SK-N-SH treated with all-trans-retinoic acid at 6 μM for 48 hours (cell line): Measurements from ENCODE around the gene POLR2A.

Experiments used
- ATAC-seq: fragments of 200-7000 bp; cut with Tn5 transposase; 3 replicates; pipeline ENCODE4 v1.9.1; 2020; ENCODE audit warnings: mild to moderate bottlenecking, moderate library complexity
- ARNTL ChIP-seq: fragments of 450-650 bp; formaldehyde crosslinking; IDR thresholded peaks from 2 replicates; pipeline ENCODE4 v1.5.0; 2020; ENCODE audit warnings: low read depth, mild to moderate bottlenecking, moderate library complexity, borderline replicate concordance
- BACH2 ChIP-seq: fragments of 250-450 bp; sonication (Bioruptor Pico); IDR thresholded peaks from 2 replicates; pipeline ENCODE4 v1.9.0; 2021; ENCODE audit warnings: mild to moderate bottlenecking, borderline replicate concordance
- CSDC2 ChIP-seq: fragments of 250-450 bp; sonication (Bioruptor Pico); IDR thresholded peaks from 2 replicates; pipeline ENCODE4 v1.5.0; 2020; ENCODE audit warnings: mild to moderate bottlenecking, moderate library complexity
- ESRRG ChIP-seq: fragments of 250-450 bp; sonication (Bioruptor Pico); IDR thresholded peaks from 2 replicates; pipeline ENCODE4 v1.6.1; 2021; ENCODE audit warnings: mild to moderate bottlenecking
- PPARA ChIP-seq: fragments of 250-450 bp; sonication (Bioruptor Pico); IDR thresholded peaks from 2 replicates; pipeline ENCODE4 v1.5.0; 2020; ENCODE audit warnings: mild to moderate bottlenecking, borderline replicate concordance
- RARB ChIP-seq: fragments of 250-450 bp; sonication (Bioruptor Pico); IDR thresholded peaks from 2 replicates; pipeline ENCODE4 v1.8.0; 2021; ENCODE audit warnings: mild to moderate bottlenecking, moderate library complexity
- SNAI2 ChIP-seq: fragments of 250-450 bp; sonication (Bioruptor Pico); IDR thresholded peaks from 2 replicates; pipeline ENCODE4 v1.5.0; 2020; ENCODE audit warnings: mild to moderate bottlenecking, moderate library complexity
- TCF4 ChIP-seq: fragments of 250-450 bp; sonication (Bioruptor Pico); IDR thresholded peaks from 2 replicates; pipeline ENCODE4 v1.8.0; 2021; ENCODE audit warnings: mild to moderate bottlenecking, moderate library complexity, borderline replicate concordance
- ZFP3 ChIP-seq: fragments of 250-450 bp; sonication (Bioruptor Pico); IDR thresholded peaks from 2 replicates; pipeline ENCODE4 v1.5.0; 2020; ENCODE audit warnings: mild to moderate bottlenecking, moderate library complexity
- ZFP30 ChIP-seq: fragments of 450-650 bp; formaldehyde crosslinking; IDR thresholded peaks from 2 replicates; pipeline ENCODE4 v1.5.0; 2022; ENCODE audit warnings: mild to moderate bottlenecking, moderate library complexity
- ZNF70 ChIP-seq: fragments of 450-650 bp; formaldehyde crosslinking; IDR thresholded peaks from 2 replicates; pipeline ENCODE4 v1.5.0; 2020; ENCODE audit warnings: mild to moderate bottlenecking, moderate library complexity
- ZNF8 ChIP-seq: fragments of 450-650 bp; formaldehyde crosslinking; IDR thresholded peaks from 2 replicates; pipeline ENCODE4 v1.5.0; 2020; ENCODE audit warnings: mild to moderate bottlenecking, moderate library complexity
- TF ChIP-seq, protein P1 (sequence below): fragments of 250-450 bp; sonication (Bioruptor Pico); IDR thresholded peaks from 2 replicates; pipeline ENCODE4 v1.8.0; 2021; ENCODE audit warnings: low read depth, mild to moderate bottlenecking, moderate library complexity, borderline replicate concordance
- TF ChIP-seq, protein P2 (sequence below): fragments of 250-450 bp; sonication (Bioruptor Pico); IDR thresholded peaks from 2 replicates; pipeline ENCODE4 v1.5.0; 2020; ENCODE audit warnings: mild to moderate bottlenecking, moderate library complexity
- TF ChIP-seq, protein P3 (sequence below): fragments of 250-450 bp; sonication (Bioruptor Pico); IDR thresholded peaks from 2 replicates; pipeline ENCODE4 v1.5.1; 2020; ENCODE audit warnings: low read depth, mild to moderate bottlenecking, moderate library complexity
- TF ChIP-seq, protein P4 (sequence below): fragments of 250-450 bp; sonication (Bioruptor Pico); IDR thresholded peaks from 2 replicates; pipeline ENCODE4 v1.5.1; 2021; ENCODE audit warnings: mild to moderate bottlenecking, moderate library complexity
- TF ChIP-seq, protein P5 (sequence below): fragments of 250-450 bp; sonication (Bioruptor Pico); IDR thresholded peaks from 2 replicates; pipeline ENCODE4 v1.8.0; 2020; ENCODE audit warnings: mild to moderate bottlenecking, moderate library complexity, borderline replicate concordance

POLR2A gene

DNA sequence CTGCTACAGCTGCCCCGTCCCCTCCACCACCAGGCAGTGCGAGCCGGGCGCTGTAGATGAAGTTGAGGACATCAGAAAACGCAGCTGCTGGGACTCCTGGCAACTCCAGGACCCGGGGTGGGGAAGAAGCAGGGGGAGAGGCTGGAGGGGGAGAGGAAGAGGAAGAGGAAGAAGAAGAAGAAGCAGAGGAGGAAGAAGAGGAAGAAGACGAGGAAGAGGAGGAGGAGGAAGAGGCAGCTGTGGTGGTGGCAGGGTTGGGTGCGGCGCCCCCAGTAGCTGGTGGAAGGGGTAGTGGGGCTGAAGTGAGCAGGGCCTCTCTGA is 17.9 kb upstream of the POLR2A start:
- ATAC-seq, result no peak

DNA sequence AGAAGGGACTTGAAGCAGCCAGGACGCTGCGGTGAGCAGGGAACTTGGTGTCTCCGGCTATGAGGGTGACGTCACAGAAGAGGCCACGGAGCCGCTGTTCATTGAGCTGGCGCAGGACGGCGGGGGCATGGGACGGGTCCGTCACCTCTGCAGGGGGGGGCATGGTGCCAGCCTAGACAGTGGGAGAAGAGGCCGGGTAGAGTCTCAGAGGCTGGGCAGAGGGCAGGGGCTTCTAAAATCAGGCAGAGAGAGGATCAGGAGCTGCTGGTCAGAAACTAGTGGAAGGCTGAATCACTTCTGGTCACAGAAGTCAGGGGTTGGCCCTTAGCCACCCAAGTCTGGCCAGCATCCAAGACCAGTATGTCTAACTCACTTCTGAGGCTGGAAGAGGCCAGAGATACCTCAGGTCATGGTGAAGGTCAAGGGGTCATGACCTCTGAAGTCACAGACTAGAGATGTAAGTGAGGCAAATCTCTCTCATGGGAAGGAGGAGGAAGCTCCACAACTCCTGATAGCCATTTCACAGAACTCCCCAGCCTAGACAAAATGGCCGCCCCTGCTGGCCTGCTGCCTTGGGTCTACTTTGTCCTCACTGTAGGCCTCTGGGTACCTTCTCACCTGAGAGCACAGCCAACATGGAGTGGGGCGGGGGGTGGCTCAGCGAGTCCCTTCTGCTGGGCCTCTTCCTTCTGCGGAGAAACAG is 17.4 kb upstream of the POLR2A start:
- ATAC-seq, result peak; percentile 21
- TF ChIP-seq ZNF70 (CRISPR knock-in tag) (no peak), ZFP3 (no peak), CSDC2 (CRISPR knock-in tag) (no peak), ZFP30 (no peak), BACH2 (CRISPR knock-in tag) (no peak), ZNF8 (CRISPR knock-in tag) (no peak)
- TF ChIP-seq, protein P1, sequence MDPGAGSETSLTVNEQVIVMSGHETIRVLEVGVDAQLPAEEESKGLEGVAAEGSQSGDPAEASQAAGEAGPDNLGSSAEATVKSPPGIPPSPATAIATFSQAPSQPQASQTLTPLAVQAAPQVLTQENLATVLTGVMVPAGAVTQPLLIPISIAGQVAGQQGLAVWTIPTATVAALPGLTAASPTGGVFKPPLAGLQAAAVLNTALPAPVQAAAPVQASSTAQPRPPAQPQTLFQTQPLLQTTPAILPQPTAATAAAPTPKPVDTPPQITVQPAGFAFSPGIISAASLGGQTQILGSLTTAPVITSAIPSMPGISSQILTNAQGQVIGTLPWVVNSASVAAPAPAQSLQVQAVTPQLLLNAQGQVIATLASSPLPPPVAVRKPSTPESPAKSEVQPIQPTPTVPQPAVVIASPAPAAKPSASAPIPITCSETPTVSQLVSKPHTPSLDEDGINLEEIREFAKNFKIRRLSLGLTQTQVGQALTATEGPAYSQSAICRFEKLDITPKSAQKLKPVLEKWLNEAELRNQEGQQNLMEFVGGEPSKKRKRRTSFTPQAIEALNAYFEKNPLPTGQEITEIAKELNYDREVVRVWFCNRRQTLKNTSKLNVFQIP (CRISPR knock-in tag), result no peak
- TF ChIP-seq, protein P2, sequence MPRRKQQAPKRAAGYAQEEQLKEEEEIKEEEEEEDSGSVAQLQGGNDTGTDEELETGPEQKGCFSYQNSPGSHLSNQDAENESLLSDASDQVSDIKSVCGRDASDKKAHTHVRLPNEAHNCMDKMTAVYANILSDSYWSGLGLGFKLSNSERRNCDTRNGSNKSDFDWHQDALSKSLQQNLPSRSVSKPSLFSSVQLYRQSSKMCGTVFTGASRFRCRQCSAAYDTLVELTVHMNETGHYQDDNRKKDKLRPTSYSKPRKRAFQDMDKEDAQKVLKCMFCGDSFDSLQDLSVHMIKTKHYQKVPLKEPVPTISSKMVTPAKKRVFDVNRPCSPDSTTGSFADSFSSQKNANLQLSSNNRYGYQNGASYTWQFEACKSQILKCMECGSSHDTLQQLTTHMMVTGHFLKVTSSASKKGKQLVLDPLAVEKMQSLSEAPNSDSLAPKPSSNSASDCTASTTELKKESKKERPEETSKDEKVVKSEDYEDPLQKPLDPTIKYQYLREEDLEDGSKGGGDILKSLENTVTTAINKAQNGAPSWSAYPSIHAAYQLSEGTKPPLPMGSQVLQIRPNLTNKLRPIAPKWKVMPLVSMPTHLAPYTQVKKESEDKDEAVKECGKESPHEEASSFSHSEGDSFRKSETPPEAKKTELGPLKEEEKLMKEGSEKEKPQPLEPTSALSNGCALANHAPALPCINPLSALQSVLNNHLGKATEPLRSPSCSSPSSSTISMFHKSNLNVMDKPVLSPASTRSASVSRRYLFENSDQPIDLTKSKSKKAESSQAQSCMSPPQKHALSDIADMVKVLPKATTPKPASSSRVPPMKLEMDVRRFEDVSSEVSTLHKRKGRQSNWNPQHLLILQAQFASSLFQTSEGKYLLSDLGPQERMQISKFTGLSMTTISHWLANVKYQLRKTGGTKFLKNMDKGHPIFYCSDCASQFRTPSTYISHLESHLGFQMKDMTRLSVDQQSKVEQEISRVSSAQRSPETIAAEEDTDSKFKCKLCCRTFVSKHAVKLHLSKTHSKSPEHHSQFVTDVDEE (CRISPR knock-in tag), result no peak
- TF ChIP-seq, protein P3, sequence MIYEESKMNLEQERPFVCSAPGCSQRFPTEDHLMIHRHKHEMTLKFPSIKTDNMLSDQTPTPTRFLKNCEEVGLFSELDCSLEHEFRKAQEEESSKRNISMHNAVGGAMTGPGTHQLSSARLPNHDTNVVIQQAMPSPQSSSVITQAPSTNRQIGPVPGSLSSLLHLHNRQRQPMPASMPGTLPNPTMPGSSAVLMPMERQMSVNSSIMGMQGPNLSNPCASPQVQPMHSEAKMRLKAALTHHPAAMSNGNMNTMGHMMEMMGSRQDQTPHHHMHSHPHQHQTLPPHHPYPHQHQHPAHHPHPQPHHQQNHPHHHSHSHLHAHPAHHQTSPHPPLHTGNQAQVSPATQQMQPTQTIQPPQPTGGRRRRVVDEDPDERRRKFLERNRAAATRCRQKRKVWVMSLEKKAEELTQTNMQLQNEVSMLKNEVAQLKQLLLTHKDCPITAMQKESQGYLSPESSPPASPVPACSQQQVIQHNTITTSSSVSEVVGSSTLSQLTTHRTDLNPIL (CRISPR knock-in tag), result no peak

More for the DNA sequence above, 17.9 kb upstream of the POLR2A start:
- TF ChIP-seq ARNTL (CRISPR knock-in tag) (no peak), RARB (CRISPR knock-in tag) (no peak), ESRRG (CRISPR knock-in tag) (no peak), ZNF70 (CRISPR knock-in tag) (no peak), ZFP30 (no peak), ZNF8 (CRISPR knock-in tag) (no peak), ZFP3 (no peak), PPARA (CRISPR knock-in tag) (no peak), TCF4 (CRISPR knock-in tag) (no peak), BACH2 (CRISPR knock-in tag) (no peak), SNAI2 (CRISPR knock-in tag) (no peak)
- TF ChIP-seq, protein P4, sequence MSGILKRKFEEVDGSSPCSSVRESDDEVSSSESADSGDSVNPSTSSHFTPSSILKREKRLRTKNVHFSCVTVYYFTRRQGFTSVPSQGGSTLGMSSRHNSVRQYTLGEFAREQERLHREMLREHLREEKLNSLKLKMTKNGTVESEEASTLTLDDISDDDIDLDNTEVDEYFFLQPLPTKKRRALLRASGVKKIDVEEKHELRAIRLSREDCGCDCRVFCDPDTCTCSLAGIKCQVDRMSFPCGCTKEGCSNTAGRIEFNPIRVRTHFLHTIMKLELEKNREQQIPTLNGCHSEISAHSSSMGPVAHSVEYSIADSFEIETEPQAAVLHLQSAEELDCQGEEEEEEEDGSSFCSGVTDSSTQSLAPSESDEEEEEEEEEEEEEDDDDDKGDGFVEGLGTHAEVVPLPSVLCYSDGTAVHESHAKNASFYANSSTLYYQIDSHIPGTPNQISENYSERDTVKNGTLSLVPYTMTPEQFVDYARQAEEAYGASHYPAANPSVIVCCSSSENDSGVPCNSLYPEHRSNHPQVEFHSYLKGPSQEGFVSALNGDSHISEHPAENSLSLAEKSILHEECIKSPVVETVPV (CRISPR knock-in tag), result no peak
- TF ChIP-seq, protein P5, sequence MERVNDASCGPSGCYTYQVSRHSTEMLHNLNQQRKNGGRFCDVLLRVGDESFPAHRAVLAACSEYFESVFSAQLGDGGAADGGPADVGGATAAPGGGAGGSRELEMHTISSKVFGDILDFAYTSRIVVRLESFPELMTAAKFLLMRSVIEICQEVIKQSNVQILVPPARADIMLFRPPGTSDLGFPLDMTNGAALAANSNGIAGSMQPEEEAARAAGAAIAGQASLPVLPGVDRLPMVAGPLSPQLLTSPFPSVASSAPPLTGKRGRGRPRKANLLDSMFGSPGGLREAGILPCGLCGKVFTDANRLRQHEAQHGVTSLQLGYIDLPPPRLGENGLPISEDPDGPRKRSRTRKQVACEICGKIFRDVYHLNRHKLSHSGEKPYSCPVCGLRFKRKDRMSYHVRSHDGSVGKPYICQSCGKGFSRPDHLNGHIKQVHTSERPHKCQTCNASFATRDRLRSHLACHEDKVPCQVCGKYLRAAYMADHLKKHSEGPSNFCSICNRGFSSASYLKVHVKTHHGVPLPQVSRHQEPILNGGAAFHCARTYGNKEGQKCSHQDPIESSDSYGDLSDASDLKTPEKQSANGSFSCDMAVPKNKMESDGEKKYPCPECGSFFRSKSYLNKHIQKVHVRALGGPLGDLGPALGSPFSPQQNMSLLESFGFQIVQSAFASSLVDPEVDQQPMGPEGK, result no peak
- TF ChIP-seq, all 23 proteins: peak for 0

DNA sequence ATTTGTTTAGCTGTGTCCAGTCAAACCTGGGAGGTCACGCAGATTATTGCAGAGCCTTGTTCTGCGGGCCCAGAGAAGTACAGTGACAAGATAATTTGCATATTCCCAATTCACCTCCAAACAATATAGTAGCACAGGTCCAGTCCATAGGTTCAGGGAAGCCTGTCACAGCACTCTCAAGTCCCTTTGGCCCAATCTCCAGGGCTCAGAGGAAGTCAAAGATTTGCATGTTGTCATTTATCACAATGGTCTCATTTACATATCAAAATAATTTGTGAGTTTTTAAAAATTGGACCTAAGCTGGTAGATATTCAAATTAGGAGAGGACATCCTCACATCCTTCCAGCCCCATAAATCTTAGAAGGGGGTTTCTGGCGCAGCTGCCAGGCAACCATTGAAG is 16.7 kb upstream of the POLR2A start:
- TF ChIP-seq SNAI2 (CRISPR knock-in tag), result no peak
- TF ChIP-seq BACH2 (CRISPR knock-in tag), result no peak
- no peak for TF ChIP-seq ESRRG (CRISPR knock-in tag)
- no peak for TF ChIP-seq ZNF8 (CRISPR knock-in tag)
- TF ChIP-seq ZFP30, result no peak
- TF ChIP-seq, protein P1 (CRISPR knock-in tag), result no peak
- TF ChIP-seq, protein P4 (CRISPR knock-in tag), result no peak
- no peak for TF ChIP-seq PPARA (CRISPR knock-in tag)
- TF ChIP-seq, all 23 proteins: peak for 0

More for the DNA sequence above, 16.7 kb upstream of the POLR2A start:
- ATAC-seq, result no peak
